Right forelimb (tissue), 1 donor: Measurements from ENCODE around the gene ROBO1.

Experiments
- DNase-seq: peaks from one replicate; pipeline ENCODE4 v3.0.0-alpha.2; 2018

Gene ROBO1

DNA sequence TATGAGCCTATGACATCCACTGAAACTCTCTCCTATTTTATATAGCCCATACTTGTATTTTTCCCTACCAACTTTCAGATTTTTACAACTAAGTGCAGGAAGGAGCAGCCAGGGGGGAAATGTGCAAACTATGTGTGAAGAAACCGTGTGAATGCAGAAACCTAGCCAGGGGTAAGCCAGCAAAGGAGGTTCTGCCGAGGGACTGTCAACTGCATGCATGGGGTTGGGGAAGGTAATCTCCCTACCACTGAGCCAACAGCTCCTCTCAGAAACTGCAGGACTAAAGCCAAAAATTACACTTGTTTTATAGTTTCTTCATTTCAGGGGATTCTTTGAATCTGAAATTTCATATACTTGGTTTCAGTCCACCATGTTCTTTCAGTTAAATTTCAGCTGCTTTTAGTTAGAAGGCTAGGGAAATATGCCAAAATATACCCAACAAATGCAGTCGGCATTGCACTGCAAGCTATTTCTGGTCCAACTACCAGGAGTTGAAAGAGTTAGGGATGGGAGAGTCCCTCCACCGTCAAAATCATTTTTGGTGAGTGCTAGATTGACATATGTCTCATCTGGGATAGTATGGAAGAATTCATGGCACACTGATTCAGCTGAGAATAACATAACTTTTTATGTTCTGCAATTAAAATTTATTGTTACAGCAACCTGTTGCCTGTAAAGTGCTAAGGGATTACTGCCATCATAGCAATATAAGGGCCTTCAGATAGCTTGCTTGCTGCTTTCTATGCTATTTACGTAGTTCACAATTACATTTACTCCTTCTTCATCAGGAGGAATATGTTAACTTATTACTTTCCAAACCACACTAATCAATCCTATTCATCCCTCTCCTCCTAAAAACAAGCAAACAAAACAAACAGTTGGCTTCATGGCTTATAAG lies 904.2 kb downstream of the ROBO1 start:
- DNase-seq = no peak

DNA sequence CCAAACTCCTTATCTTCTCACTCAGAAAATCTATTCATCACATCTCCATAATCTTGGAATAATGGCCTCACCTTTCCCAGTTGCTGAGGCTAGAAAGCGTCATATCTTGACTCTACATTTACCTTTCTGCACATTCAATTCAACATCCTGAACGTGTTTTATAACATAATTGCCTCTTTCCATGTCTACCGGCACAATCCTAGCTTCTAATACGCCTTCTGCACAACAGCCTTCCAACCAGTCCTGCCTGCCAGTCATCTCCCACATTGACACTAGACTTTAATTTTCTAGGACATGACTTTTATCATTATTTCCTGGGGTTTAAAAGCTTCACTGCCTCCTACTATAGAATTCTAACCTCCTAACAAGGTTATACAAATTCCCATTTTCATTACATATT lies 906.6 kb downstream of the ROBO1 start:
- no peak for DNase-seq

DNA sequence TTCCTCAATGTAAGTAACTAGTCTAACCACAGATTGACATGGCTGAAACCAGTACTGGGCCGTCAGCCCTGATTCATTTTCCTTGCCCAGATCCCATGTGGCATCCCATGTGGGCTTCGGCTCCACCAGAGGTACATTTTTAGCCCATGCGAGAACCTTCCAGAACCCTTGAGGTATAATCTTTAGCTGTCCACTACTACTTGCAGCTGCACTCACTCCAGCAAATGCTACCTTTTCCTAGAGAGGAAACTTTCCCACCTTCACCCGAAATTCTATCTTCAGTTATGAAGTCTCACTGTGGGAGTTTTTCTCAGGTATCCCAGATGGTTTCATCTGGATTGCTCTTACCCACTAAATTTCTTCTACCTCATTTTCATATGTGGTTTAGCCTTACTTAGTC lies 907.2 kb downstream of the ROBO1 start:
- DNase-seq = no peak

DNA sequence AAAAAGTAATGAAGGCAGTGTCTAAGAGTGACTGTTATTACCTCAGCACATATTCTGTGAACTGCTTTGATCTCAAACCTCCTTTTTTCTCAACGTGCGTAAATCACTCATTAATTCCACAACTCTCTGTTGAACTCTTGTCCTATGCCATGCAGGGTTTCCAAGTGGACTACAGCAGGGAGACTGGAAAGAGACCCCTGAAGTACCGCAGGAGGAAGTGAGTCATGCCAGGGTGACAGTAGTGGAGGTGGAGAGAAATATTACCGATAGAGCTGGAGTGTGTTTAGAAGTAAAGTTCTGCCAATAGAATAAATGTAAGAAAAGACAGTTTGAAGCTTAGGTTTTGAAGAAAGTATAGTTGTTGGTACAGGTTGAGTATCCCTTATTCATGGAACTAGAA lies 908.9 kb downstream of the ROBO1 start:
- no peak for DNase-seq

DNA sequence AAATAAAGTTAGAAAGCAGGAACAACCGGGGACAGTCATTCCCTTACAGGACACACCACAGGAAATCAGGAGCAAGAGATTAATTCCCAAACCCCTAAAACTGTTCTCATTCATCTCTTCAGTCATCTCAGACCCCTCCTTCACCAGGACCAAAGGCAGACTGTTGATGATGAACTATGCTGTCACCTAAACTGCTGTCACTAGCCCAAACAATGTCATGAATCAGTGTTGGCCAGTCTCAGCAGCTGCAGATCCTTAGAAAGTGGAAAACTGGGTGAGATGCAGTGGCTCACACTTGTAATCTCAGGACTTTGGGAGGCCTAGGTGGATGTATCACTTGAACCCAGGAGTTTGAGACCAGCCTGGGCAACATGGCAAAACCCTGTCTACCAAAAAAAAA lies 909.6 kb downstream of the ROBO1 start:
- DNase-seq = no peak

DNA sequence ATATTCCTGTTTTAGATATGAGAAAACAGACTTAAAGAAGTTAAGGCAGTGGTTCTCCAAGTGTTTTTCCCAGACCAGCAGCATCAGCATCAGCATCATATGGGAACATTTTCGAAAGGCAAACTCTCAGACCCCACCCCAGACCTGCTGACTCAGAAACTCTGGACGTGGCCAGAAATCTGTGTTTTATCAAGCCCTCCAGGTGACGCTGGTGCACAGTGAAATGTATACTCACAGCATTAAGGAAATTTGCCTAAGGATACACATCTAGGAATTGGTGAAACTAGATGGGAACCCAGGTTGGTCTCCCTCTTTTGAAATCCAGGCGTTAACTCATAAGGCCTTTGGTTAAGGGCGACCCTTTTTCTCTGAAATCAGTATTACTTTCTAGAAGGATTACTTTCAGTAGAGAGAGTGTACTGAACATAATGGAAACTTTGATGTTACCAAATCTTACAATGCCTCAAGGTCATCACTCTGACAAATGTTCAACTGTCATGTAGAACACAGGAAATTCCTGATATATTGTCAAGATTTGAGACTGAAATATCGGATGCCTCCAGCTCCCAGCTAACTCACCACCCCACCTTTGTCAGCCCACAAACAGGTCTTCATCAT lies 910.2 kb downstream of the ROBO1 start:
- no peak for DNase-seq

DNA sequence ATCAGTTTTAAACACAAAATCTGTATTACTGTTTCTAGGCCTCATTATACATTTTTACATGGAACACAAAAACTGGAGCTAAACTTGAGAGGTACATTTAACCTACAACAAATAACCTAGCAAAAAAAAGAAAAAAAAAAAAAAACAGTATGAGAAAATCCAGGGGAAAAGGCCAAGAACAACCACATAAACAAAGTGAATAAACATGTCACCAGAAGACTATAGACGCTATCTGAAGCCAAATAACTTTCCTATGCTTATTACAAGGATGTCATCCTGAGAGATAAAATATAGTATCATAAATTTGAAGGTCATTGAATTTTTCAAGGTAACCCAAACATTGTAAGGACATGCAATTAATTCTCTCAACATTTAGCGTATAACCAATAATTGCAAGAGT lies 911.6 kb downstream of the ROBO1 start:
- DNase-seq = no peak

DNA sequence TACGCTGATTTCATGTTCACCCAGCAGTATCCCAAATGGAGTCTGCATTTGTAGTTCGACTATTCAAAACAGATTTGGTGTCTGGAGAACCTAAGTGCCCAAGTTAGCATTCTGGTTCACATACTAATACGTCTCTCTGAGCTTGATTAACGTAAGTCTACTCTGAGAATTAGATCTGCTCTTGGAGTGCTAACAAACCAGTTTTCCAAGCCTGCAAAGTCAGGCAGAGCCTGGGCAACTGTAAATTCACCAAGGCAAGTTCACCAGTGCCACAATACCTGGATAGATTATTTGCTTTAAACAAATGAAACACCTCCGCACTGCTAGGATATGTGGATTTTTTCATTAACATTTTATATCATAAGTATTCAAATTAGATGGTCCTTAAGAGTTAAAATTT lies 912.6 kb downstream of the ROBO1 start:
- no peak for DNase-seq

DNA sequence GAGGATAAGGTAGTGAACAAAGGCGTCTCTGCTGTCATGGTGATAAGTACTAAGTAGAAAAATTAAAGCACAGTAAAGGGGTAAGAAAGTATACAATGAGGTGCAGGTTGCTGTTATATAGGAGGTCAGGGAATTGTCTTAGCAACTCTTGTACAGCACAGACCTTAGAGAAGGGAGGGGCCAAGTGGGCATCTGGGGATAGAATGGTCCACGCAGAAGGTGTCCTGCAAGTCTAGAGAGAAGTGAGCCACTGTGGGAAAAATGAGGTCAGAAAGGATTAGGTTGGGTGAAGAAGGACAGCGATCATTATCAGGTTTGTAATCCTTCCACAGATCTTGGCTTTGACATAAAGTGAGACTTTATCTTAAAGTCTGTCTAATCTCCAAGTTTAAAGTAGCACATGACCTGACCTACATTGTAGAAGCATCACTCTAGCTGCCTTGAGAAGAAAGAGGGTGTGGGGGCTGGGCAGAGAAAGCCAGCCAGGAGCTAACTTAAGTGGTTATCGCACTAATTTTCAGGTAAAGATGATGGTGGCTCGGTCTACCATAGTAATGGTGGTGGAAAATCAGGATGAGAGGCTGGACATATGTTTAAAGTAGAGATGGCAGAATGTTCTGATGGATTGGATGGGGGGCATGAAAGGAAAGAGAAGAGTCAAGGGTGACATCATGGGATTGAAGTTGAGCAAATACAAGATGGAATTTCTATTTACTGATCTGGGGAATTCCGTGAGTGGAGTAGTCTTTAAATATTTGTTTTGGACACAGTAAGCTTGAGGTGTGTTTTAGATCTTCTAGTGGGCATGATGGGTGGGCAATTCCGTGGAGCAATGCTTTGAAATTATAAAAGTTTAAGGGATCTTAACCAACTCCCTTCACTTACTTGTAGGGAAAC lies 919.2 kb downstream of the ROBO1 start:
- DNase-seq = no peak

DNA sequence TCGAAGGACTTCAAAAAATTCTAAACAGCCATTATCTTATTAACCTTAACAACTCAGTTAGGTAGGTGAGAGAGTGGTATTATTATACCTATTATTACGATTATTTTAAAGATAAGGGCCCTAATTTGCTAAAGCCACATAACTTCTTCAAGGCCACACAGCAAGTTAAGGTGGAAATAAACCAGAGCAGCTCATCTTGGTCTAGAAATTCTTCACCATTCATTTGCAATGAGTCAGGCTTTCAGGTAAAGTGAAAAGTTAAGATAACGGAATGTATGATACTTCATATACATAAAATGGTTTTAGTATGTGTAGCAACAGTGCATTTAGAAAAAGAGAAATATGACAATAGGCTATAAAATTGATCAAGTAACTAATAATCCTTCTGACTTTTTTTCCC lies 920.2 kb downstream of the ROBO1 start:
- DNase-seq = no peak

DNA sequence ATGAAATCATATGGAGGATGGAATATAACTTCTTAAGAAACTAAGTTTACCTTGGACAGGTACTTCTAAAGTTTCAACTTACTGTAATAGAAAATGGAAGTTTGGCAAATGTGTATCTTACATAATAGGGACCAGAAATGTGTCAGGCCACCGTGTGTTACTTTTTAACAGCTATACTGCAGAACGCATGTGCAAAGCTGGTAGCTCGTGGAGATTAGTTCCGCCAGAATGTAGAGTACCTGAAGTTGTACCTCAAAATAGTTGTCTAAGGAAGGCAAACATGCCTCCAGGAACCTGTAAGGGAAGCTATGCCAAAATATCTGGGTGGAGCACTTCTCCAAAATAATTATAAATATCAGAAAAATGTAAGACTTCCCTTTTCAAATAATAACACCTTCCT lies 920.6 kb downstream of the ROBO1 start:
- no peak for DNase-seq

DNA sequence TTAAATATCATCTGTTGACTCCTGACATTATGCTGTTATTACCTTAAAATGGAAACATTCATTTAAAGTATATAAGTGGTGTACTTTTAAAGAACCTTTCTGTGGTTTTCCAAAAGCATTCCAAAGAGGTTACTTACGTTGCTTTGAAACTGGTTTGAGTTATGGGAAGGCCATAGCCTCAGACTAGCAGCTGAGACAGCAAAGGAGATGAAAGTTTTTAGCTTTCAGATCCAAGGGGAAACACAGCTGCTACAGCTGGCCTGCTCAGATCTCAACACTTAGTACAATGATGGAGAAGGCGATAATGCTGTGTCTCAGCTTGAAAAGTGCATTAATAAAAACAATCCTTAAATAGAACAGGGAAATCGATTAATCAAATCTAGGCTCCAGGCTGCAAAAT lies 921.1 kb downstream of the ROBO1 start:
- no peak for DNase-seq

DNA sequence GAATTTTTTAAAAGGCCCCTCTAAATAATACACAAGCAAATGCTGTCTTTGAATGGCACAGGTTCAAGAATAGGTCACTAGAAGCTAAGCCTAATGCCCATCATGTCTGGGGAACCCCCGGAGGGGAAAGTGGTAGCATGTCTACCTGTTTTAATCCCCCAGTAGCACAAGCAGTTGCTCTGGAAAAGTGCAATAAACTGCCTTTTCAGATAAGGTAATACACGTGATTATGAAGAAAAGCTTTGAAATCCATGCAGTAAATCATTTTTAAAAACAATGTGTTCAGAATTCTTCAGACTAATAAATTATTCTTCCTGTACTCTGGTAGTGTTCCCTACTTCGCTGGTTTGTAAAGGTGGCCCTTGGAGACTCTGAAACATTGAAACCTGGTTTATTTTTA lies 922.2 kb downstream of the ROBO1 start:
- DNase-seq = no peak

DNA sequence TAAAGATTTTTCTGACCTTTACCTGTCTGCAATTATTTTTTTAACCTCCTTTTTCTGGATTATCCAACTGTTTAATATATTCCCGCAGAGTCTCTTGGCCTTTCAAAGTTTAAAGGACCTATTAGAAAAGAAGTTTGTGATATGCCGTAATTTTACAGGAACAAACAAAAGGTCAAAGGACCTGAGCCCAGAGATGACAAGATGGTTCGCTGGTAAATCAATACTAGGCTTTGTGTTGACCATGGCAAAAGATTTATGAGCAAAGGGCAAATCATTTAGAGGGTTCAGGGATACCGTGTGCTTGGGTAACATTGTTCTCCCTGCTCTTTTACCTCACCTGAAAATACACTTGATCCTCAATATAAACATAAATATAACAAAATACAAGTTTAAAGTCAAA lies 923.5 kb downstream of the ROBO1 start:
- no peak for DNase-seq

DNA sequence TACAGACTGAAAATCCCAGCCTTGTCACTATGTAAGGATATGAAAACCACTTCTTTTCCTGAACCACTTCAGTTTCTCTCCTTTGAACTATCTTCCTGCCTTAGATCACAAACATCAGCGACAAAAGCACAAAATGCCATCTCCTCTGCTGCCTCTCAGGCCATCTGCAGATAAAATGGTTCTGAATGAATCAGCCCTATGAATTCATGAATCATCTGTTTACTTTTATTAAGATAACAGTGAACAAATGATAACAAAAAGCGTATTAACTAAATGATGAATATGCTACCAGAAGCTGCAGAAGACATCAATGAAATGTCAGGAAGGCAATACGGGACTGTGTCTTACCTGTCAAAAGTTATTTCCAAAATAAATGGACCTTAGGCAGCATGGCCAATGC lies 928.1 kb downstream of the ROBO1 start:
- no peak for DNase-seq

DNA sequence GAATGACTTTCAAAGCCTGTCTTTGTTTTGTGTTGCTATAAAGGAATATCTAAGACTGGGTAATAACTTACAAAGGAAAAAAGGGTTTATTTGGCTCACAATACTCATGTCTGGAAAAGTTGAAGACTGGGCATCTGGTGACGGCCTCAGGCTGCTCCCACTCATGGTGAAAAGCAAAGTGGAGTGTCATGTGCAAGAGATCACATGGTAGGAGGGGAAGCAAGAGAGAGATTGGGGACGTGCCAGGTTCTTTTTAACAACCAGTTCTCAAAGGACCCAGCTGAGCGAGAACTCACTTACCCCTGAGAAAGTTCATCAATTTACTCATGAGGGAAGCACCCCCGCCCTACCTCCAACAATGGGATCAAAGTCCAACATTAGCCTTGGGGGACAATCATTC lies 929.4 kb downstream of the ROBO1 start:
- no peak for DNase-seq

DNA sequence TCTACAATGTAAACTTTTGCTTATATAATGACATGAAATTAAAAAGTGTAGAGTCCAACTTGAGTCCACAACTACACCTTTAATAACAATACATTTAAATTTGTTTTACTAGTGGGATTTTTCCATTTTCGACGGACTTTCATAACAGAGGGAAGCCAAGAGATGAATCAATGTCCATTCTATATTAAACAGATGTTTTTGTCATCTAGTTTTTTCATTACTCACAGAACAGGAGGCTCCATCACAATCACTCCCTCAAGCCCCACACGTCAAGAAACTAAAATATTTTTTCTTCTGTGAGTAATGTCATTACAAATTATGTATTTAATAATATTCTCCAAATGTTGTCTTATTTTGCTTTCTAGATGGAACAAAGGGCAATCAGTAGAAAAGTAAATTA lies 932.9 kb downstream of the ROBO1 start:
- no peak for DNase-seq

DNA sequence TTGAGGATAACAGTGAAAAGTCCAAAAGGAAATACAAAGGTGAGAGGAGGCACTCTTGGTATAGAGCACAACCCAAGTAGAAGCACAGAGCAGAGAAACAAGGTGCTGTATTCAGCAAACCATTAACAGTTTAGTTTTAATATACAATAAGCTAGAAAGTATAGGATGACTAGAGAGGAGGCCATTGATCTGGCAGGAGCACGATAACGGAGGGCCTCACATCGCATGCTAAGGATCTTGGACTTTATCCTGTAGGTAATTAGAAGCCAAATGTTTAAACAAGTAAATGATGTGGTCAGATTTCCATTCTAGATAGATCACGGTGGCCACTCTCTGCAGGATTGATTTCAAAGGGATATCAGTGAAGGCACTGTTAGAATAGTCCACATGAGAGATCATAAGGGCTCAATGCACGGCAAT lies 935.0 kb downstream of the ROBO1 start:
- DNase-seq = no peak

DNA sequence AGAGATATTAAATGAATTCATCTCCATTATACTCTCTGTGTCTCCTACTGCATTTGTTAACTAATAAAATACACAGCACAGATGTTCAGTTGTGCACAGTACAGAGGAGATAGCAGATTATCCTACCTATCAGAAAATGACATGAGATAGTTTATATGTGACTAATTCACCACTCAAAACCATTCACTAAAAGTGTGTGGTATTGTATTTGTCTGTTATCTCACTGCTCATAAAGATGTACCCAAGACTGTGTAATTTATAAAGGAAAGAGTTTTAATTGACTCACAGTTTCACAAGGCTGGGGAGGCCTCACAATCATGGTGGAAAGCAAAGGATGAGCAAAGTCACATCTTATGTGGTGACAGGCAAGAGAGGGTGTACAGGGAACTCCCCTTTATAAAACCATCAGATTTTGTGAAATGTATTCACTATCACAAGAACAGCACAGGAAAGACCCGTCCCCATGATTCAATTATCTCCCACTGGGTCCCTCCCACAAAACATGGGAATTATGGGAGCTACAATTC lies 936.3 kb downstream of the ROBO1 start:
- DNase-seq = no peak

DNA sequence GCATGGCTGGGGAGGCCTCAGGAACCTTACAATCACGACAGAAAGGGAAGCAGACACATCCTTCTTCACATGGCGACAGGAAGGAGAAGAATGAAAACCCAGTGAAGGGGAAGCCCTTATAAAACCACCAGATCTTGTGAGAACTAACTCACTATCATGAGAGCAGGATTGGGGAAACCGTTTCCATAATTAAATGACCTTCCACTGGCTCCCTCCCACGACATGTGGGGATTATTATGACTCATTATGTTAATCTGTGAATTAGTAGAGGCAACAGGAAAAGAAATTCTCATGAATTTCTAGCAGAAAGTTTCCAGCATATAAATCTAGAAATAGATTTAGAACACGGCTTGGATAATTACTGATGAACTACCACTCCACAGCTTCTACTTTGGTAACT lies 937.3 kb downstream of the ROBO1 start:
- DNase-seq = no peak

DNA sequence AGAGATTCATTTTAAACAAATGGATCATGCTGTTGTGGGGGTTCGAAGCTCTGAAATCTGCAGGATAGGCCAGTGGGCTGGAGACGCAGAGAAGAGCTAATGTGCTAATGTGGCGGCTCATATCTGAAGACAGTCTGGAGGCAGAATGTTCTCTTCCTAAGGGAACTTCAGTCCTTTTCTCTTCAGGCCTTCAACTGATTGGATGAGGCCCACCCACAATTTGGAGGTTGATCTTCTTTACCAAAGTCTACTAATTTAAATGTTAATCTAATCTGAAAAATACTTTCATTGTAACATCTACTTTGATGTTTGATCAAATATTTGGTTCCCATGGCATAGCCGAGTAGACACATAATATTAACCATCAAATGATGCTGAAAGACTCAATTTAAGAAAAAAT lies 940.2 kb downstream of the ROBO1 start:
- no peak for DNase-seq

DNA sequence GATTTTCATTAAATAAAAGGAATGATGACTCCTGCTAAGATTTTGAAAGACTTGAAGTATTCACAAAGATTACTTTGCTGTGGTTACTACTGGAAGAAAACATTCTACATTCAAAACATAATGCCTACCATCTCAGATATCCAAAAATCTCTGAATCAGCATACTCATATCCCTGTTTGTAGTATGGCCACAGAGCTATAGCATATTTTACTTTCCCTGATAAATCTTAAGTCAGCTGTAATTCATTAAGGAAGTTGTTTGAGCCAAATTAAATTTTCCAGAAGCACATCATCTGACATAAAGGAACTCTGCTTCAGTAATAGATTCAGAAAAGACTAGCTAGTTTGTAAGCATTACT lies 942.0 kb downstream of the ROBO1 start:
- DNase-seq = no peak

DNA sequence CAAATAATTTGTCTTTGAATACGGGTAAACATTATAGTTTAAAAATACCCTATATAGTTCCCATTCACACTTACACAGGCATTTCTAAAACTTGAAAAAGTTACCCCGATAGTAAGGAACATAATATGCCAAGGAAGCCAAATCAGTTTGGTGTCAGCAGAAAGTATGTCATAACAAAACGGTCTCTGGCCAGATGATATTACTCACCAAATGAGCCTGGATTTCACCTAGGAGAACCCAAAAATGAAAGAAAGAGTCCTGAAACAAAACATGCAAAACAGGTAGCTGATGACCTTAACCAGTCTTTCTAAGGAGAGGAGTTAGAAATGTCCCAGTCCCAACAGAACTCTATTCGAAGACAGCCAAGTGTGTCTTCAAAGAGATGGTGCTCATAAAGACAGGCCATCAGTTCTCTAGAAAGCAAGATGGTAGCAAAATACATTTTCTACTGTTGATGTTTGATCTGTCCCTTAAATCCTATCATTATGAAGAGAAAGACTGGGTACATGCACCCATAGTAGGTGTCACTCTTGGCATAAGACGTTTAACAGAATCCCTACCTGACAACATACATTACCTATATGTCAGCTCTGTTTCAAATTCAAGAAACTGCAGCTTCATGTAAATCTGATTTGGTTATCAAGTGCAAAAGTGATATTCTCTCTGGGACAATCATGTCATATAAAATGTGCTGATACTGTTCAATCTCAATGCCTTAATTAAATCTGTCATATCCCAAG lies 942.5 kb downstream of the ROBO1 start:
- no peak for DNase-seq
